HepG2 (cell line): Measurements from ENCODE around the gene POP7. TPM values are rescaled to one million over a fixed set of nuclear protein-coding genes. Genes with fewer than 3 reads are reported as not detected.

ENCODE experiments used
- HNF1B ChIP-seq: sonication (generic); formaldehyde crosslinking; IDR thresholded peaks from 2 replicates; pipeline ENCODE4 v1.5.1; 2020; ENCODE audit warnings: mild to moderate bottlenecking, moderate library complexity, missing genetic modification reagents
- HNRNPK ChIP-seq: fragments of 200-400 bp; formaldehyde crosslinking; IDR thresholded peaks from 2 replicates; pipeline ENCODE4 v1.6.1; 2018; ENCODE audit warnings: low read length, low read depth, moderate library complexity, mild to moderate bottlenecking; ENCODE audit not compliant: poor library complexity, severe bottlenecking
- KIAA2018 ChIP-seq: sonication (generic); formaldehyde crosslinking; IDR thresholded peaks from 2 replicates; pipeline ENCODE4 v1.5.0; 2020; ENCODE audit warnings: mild to moderate bottlenecking, missing genetic modification reagents, borderline replicate concordance
- MTF2 ChIP-seq: sonication (generic); formaldehyde crosslinking; IDR thresholded peaks from 2 replicates; pipeline ENCODE4 v1.5.0; 2020; ENCODE audit warnings: missing genetic modification reagents, borderline replicate concordance
- ZBTB7B ChIP-seq: sonication (generic); formaldehyde crosslinking; IDR thresholded peaks from 2 replicates; pipeline ENCODE4 v1.4.0; 2020; ENCODE audit warnings: missing genetic modification reagents
- ZFP41 ChIP-seq: sonication (generic); formaldehyde crosslinking; IDR thresholded peaks from 2 replicates; pipeline ENCODE4 v1.4.0; 2020; ENCODE audit warnings: mild to moderate bottlenecking, missing genetic modification reagents, borderline replicate concordance
- ZNF563 ChIP-seq: sonication (generic); formaldehyde crosslinking; IDR thresholded peaks from 2 replicates; pipeline ENCODE4 v1.8.0; 2022; ENCODE audit warnings: mild to moderate bottlenecking, moderate library complexity, missing genetic modification reagents
- ZNF747 ChIP-seq: sonication (generic); formaldehyde crosslinking; IDR thresholded peaks from 2 replicates; pipeline ENCODE4 v1.8.1; 2023; ENCODE audit warnings: missing genetic modification reagents, mild to moderate bottlenecking, borderline replicate concordance
- polyA plus RNA-seq, 8 experiments: library from polyadenylated mRNA; depleted of rRNA in 3 of 8; stranded (reverse) in 7 of 8; unstranded in 1 of 8; fragments of >200 nt; fragmentation: Illumina TruSeq in 4 of 8; extraction: Trizol in 4 of 8; gene quantifications; 2 replicates each; pipeline versions ENCODE4 v1.2.1 to v1.2.3, GENCODE V29; 2011 to 2016; ENCODE audit warnings: low read depth in 4 of 8, missing spikeins in 1 of 8, mixed read lengths in 1 of 8; ENCODE audit not compliant: insufficient read depth in 1 of 8
- total RNA-seq, 5 experiments: library from RNA; depleted of rRNA; stranded (reverse); fragments of >200 nt; fragmentation: Illumina TruSeq; extraction: Trizol; gene quantifications; 2 replicates each; pipeline ENCODE4 v1.2.3, GENCODE V29; 2016; ENCODE audit warnings: low read depth in 1 of 5
- TF ChIP-seq, protein P1 (sequence below): sonication (generic); formaldehyde crosslinking; IDR thresholded peaks from 2 replicates; pipeline ENCODE4 v1.4.0; 2020; ENCODE audit warnings: missing genetic modification reagents
- TF ChIP-seq, protein P2 (sequence below): IDR thresholded peaks from 2 replicates; pipeline ENCODE4 v1.6.1; 2012; ENCODE audit warnings: inconsistent platforms
- TF ChIP-seq, protein P3 (sequence below): sonication (generic); formaldehyde crosslinking; conservative IDR thresholded peaks from 2 replicates; pipeline ENCODE4 v1.4.0; 2020; ENCODE audit warnings: mild to moderate bottlenecking, missing genetic modification reagents, moderate library complexity

Gene POP7
- total and polyA plus RNA-seq, 2 of the 13 experiments (the other 11 are each of a cell fraction or from before 2014, with no cell fraction given), result 63.9 to 91.1 TPM

DNA sequence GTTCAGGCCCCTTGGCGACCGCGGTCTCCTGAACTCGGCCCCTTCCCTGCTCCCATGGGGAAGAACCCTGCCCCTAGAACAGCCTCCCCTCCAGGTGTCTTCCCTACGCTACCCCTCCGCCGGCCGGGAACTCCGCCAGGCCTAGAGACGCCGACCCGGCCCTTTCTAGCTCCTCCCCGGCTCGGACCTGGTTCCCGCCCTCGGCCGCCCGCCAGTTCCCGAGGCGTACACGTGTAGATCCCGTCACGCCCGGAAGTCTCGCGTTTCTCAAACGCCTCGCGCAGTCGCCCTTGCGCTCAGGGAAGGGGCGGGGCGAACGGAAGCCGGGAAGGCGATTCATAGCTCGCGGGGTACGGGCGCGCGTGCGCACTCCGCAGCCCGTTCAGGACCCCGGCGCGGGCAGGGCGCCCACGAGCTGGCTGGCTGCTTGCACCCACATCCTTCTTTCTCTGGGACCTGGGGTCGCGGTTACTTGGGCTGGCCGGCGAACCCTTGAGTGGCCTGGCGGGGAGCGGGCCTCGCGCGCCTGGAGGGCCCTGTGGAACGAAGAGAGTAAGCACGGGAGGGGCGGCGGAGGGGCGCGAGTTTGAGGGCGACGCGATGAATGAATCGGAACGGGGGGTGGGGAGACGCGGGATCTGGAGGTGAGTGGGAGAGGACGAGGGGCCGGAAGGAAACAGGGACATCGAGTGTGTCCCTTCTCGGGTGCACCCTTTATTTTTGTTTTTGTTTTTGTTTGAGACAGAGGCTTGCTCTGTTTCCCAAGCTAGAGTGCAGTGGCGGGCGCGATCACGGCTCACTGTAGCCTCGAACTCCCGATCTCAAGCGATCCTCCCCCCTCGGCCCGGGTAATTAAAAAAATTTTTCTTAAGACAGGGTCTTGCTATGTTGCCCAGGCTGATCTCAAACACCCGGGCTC, at the start of gene POP7 (continued):
- 0 out of 2 replicates have a peak, but pooled peaks have one; percentile 54 for TF ChIP-seq MTF2 (CRISPR knock-in tag)
- peak; percentile 8; the same call in 1 of the 2 replicates for TF ChIP-seq ZFP41 (CRISPR knock-in tag)
- TF ChIP-seq ZBTB7B (CRISPR knock-in tag), result peak; percentile 13; the same call in 1 of the 2 replicates
- TF ChIP-seq, protein P1, sequence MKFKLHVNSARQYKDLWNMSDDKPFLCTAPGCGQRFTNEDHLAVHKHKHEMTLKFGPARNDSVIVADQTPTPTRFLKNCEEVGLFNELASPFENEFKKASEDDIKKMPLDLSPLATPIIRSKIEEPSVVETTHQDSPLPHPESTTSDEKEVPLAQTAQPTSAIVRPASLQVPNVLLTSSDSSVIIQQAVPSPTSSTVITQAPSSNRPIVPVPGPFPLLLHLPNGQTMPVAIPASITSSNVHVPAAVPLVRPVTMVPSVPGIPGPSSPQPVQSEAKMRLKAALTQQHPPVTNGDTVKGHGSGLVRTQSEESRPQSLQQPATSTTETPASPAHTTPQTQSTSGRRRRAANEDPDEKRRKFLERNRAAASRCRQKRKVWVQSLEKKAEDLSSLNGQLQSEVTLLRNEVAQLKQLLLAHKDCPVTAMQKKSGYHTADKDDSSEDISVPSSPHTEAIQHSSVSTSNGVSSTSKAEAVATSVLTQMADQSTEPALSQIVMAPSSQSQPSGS, result peak; percentile 41; the same call in 1 of the 2 replicates
- TF ChIP-seq, protein P2, sequence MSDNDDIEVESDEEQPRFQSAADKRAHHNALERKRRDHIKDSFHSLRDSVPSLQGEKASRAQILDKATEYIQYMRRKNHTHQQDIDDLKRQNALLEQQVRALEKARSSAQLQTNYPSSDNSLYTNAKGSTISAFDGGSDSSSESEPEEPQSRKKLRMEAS, result peak; percentile 90
- TF ChIP-seq KIAA2018 (CRISPR knock-in tag), result 0 out of 2 replicates have a peak, but pooled peaks have one; percentile 70
- peak; percentile 96 for TF ChIP-seq HNF1B (CRISPR knock-in tag)
- TF ChIP-seq ZNF563, result no peak
- TF ChIP-seq, protein P3, sequence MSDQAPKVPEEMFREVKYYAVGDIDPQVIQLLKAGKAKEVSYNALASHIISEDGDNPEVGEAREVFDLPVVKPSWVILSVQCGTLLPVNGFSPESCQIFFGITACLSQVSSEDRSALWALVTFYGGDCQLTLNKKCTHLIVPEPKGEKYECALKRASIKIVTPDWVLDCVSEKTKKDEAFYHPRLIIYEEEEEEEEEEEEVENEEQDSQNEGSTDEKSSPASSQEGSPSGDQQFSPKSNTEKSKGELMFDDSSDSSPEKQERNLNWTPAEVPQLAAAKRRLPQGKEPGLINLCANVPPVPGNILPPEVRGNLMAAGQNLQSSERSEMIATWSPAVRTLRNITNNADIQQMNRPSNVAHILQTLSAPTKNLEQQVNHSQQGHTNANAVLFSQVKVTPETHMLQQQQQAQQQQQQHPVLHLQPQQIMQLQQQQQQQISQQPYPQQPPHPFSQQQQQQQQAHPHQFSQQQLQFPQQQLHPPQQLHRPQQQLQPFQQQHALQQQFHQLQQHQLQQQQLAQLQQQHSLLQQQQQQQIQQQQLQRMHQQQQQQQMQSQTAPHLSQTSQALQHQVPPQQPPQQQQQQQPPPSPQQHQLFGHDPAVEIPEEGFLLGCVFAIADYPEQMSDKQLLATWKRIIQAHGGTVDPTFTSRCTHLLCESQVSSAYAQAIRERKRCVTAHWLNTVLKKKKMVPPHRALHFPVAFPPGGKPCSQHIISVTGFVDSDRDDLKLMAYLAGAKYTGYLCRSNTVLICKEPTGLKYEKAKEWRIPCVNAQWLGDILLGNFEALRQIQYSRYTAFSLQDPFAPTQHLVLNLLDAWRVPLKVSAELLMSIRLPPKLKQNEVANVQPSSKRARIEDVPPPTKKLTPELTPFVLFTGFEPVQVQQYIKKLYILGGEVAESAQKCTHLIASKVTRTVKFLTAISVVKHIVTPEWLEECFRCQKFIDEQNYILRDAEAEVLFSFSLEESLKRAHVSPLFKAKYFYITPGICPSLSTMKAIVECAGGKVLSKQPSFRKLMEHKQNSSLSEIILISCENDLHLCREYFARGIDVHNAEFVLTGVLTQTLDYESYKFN, result peak; percentile 9; the same call in 1 of the 2 replicates
- peak; percentile 92; the same call in 1 of the 2 replicates for TF ChIP-seq ZNF747 (CRISPR knock-in tag)
- TF ChIP-seq HNRNPK, result peak; percentile 79
